HG03439 (cell line): ENCODE measurements around the gene SEC14L2.
"Not testable (repeated sequence)": the region's sequence is repeated elsewhere in the genome, so short reads cannot be mapped to it uniquely, and the experiment has no call there.

ENCODE experiments used
- ATAC-seq: cut with Tn5 transposase; IDR thresholded peaks from one replicate; pipeline ENCODE4 v1.9.1; 2021; ENCODE audit warnings: mild to moderate bottlenecking, moderate library complexity; ENCODE audit not compliant: unreplicated experiment

The SEC14L2 gene

GRCh38 chr22:30375312-30375849 lies 21.4 kb upstream of the SEC14L2 start:
- ATAC-seq: no peak

GRCh38 chr22:30380011-30380410 lies 16.8 kb upstream of the SEC14L2 start:
- ATAC-seq: no peak

- no peak for ATAC-seq
These were observed 15.6 kb upstream of the SEC14L2 start for GRCh38 chr22:30381264-30381663.

- no peak for ATAC-seq
These were observed 14.5 kb upstream of the SEC14L2 start for GRCh38 chr22:30382340-30382739.

- ATAC-seq: no peak
These were observed 13.8 kb upstream of the SEC14L2 start for GRCh38 chr22:30383061-30383460.

- ATAC-seq: no peak
These were observed 10.9 kb upstream of the SEC14L2 start for GRCh38 chr22:30385942-30386341.

GRCh38 chr22:30386608-30386959 lies 10.2 kb upstream of the SEC14L2 start:
- ATAC-seq: no peak

GRCh38 chr22:30386960-30387827 lies 9.6 kb upstream of the SEC14L2 start, which contains the start of gene RNF215:
Gene RNF215, minus strand, starts transcription at chr22:30387411. Its CDS starts 98 bp downstream, at chr22:30387313.
- ATAC-seq: peak; percentile 59

- ATAC-seq: no peak
These were observed 5.7 kb upstream of the SEC14L2 start for GRCh38 chr22:30390974-30391691.

GRCh38 chr22:30392661-30393321 lies 4.0 kb upstream of the SEC14L2 start:
- ATAC-seq: no peak

- ATAC-seq: no peak
These were observed 3.5 kb upstream of the SEC14L2 start for GRCh38 chr22:30393322-30393680.

- no peak for ATAC-seq
These were observed 2.9 kb upstream of the SEC14L2 start for GRCh38 chr22:30393885-30394284.

GRCh38 chr22:30397656-30398635 lies 1.1 kb downstream of the SEC14L2 start:
- ATAC-seq: no peak

GRCh38 chr22:30398685-30399680 lies 2.2 kb downstream of the SEC14L2 start:
- ATAC-seq: no peak

- no peak for ATAC-seq
These were observed 2.9 kb downstream of the SEC14L2 start for GRCh38 chr22:30399718-30400117.

- no peak for ATAC-seq
These were observed 3.3 kb downstream of the SEC14L2 start for GRCh38 chr22:30400159-30400558.

- ATAC-seq: not testable (repeated sequence)
These were observed 4.2 kb downstream of the SEC14L2 start for GRCh38 chr22:30401024-30401423.

- ATAC-seq: no peak
These were observed 5.4 kb downstream of the SEC14L2 start for GRCh38 chr22:30402028-30402765.
